Tibial nerve (tissue), 4 donors: Measurements from ENCODE around the gene SAMD13.

Experiments
- EP300 ChIP-seq, 2 donors: sonication (generic); formaldehyde crosslinking; IDR thresholded peaks; one replicate each; pipeline ENCODE4 v1.6.1; 2017; ENCODE audit warnings: antibody characterized with exemption in 2 of 2, mild to moderate bottlenecking in 1 of 2
- POLR2A ChIP-seq, 2 donors: fragments of 450-650 bp; IDR thresholded peaks; one replicate each; pipeline ENCODE4 v1.6.1; 2017; ENCODE audit warnings: antibody characterized with exemption in 2 of 2, mild to moderate bottlenecking in 2 of 2, moderate library complexity in 2 of 2
- TF ChIP-seq, protein P1 (sequence below), 5 experiments: fragments of 200-600 bp in 3 of 5; fragments of 450-650 bp in 2 of 5; sonication (generic) in 3 of 5; IDR thresholded peaks; one replicate each; pipeline ENCODE4 v1.5.1; 2016 to 2019; ENCODE audit warnings: antibody characterized with exemption in 5 of 5, mild to moderate bottlenecking in 3 of 5, moderate library complexity in 2 of 5

DNA sequence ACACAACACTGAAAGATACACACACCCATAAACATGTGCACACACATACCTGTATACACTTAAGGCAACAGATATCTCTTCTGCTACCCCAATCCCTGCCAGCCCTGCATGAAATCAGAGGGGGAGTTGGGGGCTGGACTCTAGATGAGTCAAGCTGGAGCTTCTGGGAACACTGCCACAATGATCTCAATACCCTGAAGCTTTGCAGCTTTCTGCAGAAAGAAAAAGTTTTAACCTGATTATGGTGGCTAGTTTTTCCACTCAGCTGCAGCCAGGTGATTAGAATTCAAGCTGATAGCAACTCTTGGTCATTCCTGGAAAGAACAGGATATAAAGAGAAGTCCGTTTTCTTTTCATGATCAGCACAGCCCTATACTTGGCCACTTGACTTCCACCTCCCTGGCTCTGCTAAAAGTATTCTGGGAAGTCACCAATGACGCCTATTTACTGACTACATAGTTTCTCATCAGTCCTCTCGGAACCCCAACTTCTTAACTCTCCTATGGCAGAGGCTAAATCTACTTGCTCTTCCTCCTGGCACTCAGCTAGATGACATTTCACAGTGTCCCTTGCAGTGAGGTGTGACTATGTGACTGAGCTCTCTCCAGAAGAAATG is 76.1 kb downstream of the SAMD13 start:
- TF ChIP-seq, protein P1, sequence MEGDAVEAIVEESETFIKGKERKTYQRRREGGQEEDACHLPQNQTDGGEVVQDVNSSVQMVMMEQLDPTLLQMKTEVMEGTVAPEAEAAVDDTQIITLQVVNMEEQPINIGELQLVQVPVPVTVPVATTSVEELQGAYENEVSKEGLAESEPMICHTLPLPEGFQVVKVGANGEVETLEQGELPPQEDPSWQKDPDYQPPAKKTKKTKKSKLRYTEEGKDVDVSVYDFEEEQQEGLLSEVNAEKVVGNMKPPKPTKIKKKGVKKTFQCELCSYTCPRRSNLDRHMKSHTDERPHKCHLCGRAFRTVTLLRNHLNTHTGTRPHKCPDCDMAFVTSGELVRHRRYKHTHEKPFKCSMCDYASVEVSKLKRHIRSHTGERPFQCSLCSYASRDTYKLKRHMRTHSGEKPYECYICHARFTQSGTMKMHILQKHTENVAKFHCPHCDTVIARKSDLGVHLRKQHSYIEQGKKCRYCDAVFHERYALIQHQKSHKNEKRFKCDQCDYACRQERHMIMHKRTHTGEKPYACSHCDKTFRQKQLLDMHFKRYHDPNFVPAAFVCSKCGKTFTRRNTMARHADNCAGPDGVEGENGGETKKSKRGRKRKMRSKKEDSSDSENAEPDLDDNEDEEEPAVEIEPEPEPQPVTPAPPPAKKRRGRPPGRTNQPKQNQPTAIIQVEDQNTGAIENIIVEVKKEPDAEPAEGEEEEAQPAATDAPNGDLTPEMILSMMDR (IDR thresholded peaks at IDR 0.05) = no peak
- TF ChIP-seq POLR2A (IDR thresholded peaks at IDR 0.05) (no peak), EP300 (IDR thresholded peaks at IDR 0.05) (no peak)
